ENCODE data around the gene PRKAA1. TPM values are rescaled to one million over a fixed set of nuclear protein-coding genes. Genes with fewer than 3 reads are reported as not detected.

Gene PRKAA1
- total and polyA plus RNA-seq, 2 donors (not counting 1 experiment from before 2014, with no cell fraction given) = 39.9 to 107 TPM

DNA sequence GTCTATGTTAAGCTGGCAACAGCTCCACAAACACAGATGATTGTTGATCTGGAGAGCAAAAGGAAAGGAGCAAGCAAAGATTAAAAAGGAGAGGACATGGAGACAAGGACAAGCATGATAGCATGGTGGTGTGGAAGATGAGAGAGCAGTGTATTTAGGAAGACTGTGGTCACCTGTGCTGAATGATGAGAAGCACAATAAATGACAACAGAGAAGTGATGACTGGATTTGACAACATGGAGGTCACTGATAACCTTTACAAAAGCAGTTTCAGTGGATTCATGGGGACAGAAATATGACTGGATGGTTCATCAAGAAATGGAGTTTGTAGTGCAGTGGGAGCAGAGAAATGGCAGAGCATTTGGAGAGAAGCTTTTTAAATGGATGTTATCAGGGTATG lies 62.6 kb downstream of the PRKAA1 start:
- TF ChIP-seq EZH2 (IDR thresholded peaks at IDR 0.05; ENCODE audit: borderline replicate concordance, insufficient read depth, low read depth, low read length, poor library complexity, severe bottlenecking) = no peak
- TF ChIP-seq, protein P1, sequence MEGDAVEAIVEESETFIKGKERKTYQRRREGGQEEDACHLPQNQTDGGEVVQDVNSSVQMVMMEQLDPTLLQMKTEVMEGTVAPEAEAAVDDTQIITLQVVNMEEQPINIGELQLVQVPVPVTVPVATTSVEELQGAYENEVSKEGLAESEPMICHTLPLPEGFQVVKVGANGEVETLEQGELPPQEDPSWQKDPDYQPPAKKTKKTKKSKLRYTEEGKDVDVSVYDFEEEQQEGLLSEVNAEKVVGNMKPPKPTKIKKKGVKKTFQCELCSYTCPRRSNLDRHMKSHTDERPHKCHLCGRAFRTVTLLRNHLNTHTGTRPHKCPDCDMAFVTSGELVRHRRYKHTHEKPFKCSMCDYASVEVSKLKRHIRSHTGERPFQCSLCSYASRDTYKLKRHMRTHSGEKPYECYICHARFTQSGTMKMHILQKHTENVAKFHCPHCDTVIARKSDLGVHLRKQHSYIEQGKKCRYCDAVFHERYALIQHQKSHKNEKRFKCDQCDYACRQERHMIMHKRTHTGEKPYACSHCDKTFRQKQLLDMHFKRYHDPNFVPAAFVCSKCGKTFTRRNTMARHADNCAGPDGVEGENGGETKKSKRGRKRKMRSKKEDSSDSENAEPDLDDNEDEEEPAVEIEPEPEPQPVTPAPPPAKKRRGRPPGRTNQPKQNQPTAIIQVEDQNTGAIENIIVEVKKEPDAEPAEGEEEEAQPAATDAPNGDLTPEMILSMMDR (IDR thresholded peaks at IDR 0.05) = no peak
- H2AFZ ChIP-seq (ENCODE audit: insufficient read depth, low read depth, low read length, poor library complexity, severe bottlenecking) = no peak overlapping the region
- intact Hi-C loops (cut with micrococcal nuclease) = loop anchor here (1.0 kb wide), 4 partner anchors 47 to 1156 kb away; no protein-coding TSS in a partner anchor
- H3K4me1 ChIP-seq (ENCODE audit: control insufficient read depth in 2 of 2, insufficient read depth in 2 of 2, low read length in 2 of 2) = no peaks in the 10 kb centered on the region
- H3K36me3 ChIP-seq (replicated peaks in 1 of 2; ENCODE audit: control extremely low read depth in 1 of 2, control insufficient read depth in 1 of 2, extremely low read depth in 1 of 2, insufficient read depth in 2 of 2, low read length in 1 of 2) = peaks cover 0 to 17% of the 10 kb centered on the region in 2 experiments
- H3K27me3 Mint-ChIP-seq = no peaks in the 10 kb centered on the region
- ChIA-PET POLR2A (no interaction called here), CTCF (interaction anchor here (1.0 to 6.6 kb wide), 8 partner anchors 8 to 1157 kb away, joined by 4 to 54 read pairs (median 5); partner anchors contain the start of gene PTGER4)
- no peak overlapping the region for H3K27ac Mint-ChIP-seq
- no peaks in the 10 kb centered on the region for H4K20me1 ChIP-seq (ENCODE audit: control insufficient read depth, insufficient read depth, low read length, poor library complexity, severe bottlenecking)
- no peak overlapping the region for H3K9ac ChIP-seq (ENCODE audit: low read length)
- H3K4me2 ChIP-seq (replicated peaks; ENCODE audit: low read depth, low read length, poor library complexity, severe bottlenecking) = no peak overlapping the region
- no peak for ATAC-seq (ENCODE audit: low read depth)
- H3K27me3 ChIP-seq (replicated peaks in 1 of 4; ENCODE audit: control extremely low read depth in 1 of 4, control insufficient read depth in 3 of 4, insufficient read depth in 4 of 4, low read length in 3 of 4) = no peaks in the 10 kb centered on the region
- DNase-seq = no peak
- peaks cover 3% of the 10 kb centered on the region for H3K9me3 Mint-ChIP-seq (ENCODE audit: insufficient read depth)
- H3K4me3 ChIP-seq (ENCODE audit: control extremely low read depth in 1 of 5, extremely low read depth in 1 of 5, insufficient read depth in 1 of 5, low read depth in 2 of 5, low read length in 4 of 5) = no peak overlapping the region
- peaks cover 0 to 3% (median 0%) of the 10 kb centered on the region in 3 donors for H3K9me3 ChIP-seq (ENCODE audit: control extremely low read depth in 1 of 3, control insufficient read depth in 2 of 3, insufficient read depth in 1 of 3, low read length in 2 of 3)
- H3K27ac ChIP-seq (ENCODE audit: low read length in 2 of 2) = no peak overlapping the region
- no peak overlapping the region for H3K4me3 Mint-ChIP-seq
- peaks cover 23% of the 10 kb centered on the region for H3K79me2 ChIP-seq (ENCODE audit: control insufficient read depth, insufficient read depth, low read length)
- peaks cover 4% of the 10 kb centered on the region for H3K4me1 Mint-ChIP-seq

DNA sequence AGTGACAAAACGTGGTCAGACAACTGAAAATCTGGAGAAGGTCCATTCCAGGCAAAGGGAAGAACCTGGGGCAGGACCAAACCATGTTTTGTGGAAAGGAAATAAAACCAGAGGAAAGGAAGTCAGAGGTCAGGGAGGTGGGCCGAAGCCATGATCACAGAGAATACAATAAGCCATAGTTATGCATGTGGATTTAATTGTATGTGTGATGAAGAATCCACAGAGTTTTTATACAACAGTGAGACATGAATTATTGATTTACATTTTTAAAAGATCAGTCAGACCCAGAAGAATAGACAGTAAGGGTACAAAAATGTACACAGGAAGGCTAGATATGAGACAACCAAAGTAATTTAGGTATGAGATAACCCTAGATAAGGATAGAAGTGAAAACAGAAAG lies 63.2 kb downstream of the PRKAA1 start:
- no peaks in the 10 kb centered on the region for H3K27me3 Mint-ChIP-seq

More for the DNA sequence above, 63.2 kb downstream of the PRKAA1 start:
- Histone ChIP-seq H4K20me1 (ENCODE audit: control insufficient read depth, insufficient read depth, low read length, poor library complexity, severe bottlenecking) (no peaks in the 10 kb centered on the region), H3K4me2 (replicated peaks; ENCODE audit: low read depth, low read length, poor library complexity, severe bottlenecking) (no peak overlapping the region), H2AFZ (ENCODE audit: insufficient read depth, low read depth, low read length, poor library complexity, severe bottlenecking) (no peak overlapping the region), H3K4me1 (ENCODE audit: control insufficient read depth in 2 of 2, insufficient read depth in 2 of 2, low read length in 2 of 2) (no peaks in the 10 kb centered on the region), H3K4me3 (ENCODE audit: control extremely low read depth in 1 of 5, extremely low read depth in 1 of 5, insufficient read depth in 1 of 5, low read depth in 2 of 5, low read length in 4 of 5) (no peak overlapping the region), H3K36me3 (replicated peaks in 1 of 2; ENCODE audit: control extremely low read depth in 1 of 2, control insufficient read depth in 1 of 2, extremely low read depth in 1 of 2, insufficient read depth in 2 of 2, low read length in 1 of 2) (peaks cover 0 to 16% of the 10 kb centered on the region in 2 experiments), H3K27ac (ENCODE audit: low read length in 2 of 2) (no peak overlapping the region), H3K9ac (ENCODE audit: low read length) (no peak overlapping the region), H3K27me3 (replicated peaks in 1 of 4; ENCODE audit: control extremely low read depth in 1 of 4, control insufficient read depth in 3 of 4, insufficient read depth in 4 of 4, low read length in 3 of 4) (no peaks in the 10 kb centered on the region), H3K79me2 (ENCODE audit: control insufficient read depth, insufficient read depth, low read length) (peaks cover 23% of the 10 kb centered on the region), H3K9me3 (ENCODE audit: control extremely low read depth in 1 of 3, control insufficient read depth in 2 of 3, insufficient read depth in 1 of 3, low read length in 2 of 3) (no peaks in the 10 kb centered on the region)
- DNase-seq (no peak), ATAC-seq (ENCODE audit: low read depth) (no peak)
- Mint-ChIP-seq H3K4me3 (no peak overlapping the region), H3K4me1 (peaks cover 4% of the 10 kb centered on the region), H3K9me3 (ENCODE audit: insufficient read depth) (no peaks in the 10 kb centered on the region), H3K27ac (no peak overlapping the region)
- POLR2A ChIA-PET = no interaction called here
- WGBS (ENCODE audit: insufficient coverage) = 74% methylated on average over 2 of the region's 2 CpGs
- CTCF ChIA-PET = interaction anchor here (0.9 to 6.6 kb wide), 7 partner anchors 49 to 1021 kb away, joined by 4 to 54 read pairs (median 5); partner anchors contain the start of gene PTGER4
- TF ChIP-seq EZH2 (IDR thresholded peaks at IDR 0.05; ENCODE audit: borderline replicate concordance, insufficient read depth, low read depth, low read length, poor library complexity, severe bottlenecking) = no peak
- TF ChIP-seq, protein P1 (IDR thresholded peaks at IDR 0.05) = no peak
- intact Hi-C loops (cut with micrococcal nuclease) = no loop called here
